NCI-H128 (cell line): ENCODE measurements around the gene FAM170A.

Source experiments
- DNase-seq: peaks from one replicate; lab custom pipeline; 2025; ENCODE audit not compliant: unreplicated experiment; lab: John Stamatoyannopoulos, UW

The FAM170A gene, protein sequence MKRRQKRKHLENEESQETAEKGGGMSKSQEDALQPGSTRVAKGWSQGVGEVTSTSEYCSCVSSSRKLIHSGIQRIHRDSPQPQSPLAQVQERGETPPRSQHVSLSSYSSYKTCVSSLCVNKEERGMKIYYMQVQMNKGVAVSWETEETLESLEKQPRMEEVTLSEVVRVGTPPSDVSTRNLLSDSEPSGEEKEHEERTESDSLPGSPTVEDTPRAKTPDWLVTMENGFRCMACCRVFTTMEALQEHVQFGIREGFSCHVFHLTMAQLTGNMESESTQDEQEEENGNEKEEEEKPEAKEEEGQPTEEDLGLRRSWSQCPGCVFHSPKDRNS

DNA sequence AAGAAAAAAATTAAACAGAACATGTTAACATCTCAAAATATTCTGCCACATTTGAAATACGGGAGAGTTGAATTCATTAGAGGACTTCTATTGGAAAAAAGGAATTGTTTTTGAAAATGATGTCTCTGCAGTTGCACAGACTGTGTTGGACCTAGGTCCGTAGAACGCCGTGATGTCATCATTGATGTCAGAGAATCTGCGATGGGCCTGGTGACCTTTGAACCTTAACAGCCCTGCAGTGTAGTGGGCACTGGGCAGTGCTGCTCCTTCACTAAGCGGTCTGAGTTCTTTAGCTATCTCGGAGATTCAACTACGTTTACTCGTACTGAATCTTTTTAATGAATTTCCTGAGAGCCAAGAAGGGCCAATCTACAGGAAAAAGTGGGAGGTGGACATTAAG, at the start of gene FAM170A:
Gene FAM170A (plus strand): TSS at position 220 of the 400 bp plus-strand sequence. CDS start 211 bp downstream, outside the sequence.
- no peak for DNase-seq

DNA sequence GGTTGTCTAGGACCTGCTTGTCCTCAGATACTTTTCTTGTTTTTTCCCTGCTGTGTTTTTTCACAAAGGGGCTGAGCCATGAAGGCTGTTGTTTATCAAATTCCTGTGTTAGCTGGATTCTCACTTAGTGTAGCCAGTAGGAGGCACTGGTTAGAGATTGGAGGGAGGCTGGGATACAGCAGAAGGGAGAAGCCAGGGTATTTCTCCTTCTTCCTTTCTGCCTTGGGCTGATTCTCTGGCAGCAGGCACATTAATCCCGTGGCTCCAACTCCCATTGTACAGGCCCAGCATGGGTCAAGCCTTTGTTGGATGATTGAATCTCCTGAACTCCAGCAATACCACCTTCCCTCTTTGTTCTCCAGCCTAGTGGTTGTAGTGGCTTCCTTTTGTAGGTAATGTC, 46.4 kb upstream of the FAM170A start:
- DNase-seq: no peak

DNA sequence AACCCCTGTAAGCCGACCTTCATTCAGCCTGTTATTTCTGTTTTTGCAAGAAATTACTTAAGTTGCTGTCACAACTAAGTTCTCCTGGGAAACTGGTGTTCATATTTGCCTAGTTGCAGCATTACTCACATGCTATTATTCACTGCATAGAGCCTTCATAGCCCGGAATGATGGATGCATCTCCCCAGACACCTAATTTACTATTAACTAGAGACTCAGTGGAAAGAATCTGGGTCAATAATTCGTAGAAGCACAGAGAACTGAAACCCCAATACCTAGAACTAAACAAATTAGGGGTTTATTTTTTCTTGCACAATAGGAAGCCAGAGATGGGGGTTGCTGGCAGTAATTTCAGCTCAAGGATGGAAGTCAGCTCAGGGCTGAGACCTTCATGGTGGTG, 45.7 kb upstream of the FAM170A start:
- no peak for DNase-seq

DNA sequence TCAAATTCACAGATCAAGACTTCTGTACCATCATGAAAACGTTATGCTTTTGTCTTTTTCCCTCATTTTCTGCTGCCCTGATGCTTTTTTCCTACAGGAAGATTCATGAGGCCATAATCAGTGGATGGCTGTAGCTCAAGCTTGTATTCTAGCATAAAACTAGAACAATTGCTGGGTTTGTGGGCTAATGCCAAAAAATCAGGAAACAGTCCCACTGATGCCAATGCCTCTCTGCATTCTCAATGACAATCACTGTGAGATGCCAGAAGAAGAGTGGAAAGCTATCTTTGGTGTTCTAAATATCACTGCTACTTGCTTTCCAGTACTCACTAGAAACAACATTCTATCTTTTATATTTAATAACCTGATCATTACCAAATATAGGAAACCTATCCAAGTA, 33.3 kb upstream of the FAM170A start:
- no peak for DNase-seq

DNA sequence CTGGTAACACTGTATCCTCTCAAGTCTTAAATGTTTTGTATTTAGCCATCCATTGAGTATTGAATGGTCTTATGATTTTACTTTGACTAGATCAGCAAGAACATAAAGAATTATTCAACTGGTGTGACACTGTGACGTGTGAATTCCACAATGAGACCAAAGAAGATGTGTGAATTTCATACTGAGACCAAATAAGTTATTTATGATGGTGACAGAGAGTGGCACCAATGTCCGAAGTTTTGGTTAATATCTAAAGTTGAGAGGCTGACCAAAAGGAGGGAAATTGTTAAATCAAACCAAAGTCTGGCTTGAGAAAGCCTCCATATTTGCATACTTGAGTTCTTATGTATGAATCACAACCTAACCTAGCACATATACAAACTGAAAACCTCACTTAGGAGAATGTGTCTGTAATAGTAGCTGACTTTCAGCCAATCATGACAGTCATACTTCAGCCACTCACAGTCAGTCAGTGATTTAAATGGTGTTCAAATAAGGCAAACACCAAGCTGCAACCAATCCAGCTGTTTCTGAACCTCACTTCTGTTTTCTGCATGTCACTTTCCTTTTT, 31.5 kb upstream of the FAM170A start:
- DNase-seq: no peak

DNA sequence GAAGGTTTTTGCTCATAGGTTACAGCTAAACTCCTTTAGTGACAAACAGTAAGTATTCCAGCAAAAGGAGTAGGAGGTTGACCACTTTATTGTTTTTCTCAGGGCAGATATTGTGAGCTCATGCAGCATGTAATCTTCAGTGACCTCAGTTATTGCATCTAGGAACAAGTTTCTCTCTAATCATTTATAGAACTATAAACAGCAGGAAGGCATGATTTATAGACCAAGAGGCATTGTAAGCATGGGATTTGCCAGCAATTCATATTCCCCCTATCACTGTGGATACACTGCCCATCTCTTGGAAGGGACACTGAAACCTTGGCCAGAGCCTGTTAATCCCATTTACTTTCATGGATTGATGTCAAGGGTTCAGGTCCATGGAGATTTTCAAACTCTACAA, 15.4 kb upstream of the FAM170A start:
- no peak for DNase-seq

DNA sequence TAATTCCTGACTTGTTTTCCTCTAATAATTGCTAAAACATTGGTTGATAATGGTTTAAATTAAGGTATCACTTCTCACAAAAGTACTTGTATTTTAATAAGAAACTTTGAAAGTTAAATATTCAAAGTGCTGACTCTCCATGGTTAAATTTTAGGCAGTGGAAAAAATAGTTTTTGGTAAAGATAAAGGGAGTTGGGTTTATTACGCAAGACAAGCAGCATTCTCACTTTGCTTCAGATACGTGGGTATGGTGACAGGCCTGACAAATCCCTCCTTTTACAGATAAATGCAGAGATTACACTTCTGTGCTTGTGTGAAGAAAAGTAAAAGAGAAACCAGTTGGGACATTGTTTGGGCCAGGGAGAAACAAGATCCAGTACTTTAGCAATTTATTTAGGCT, 14.5 kb upstream of the FAM170A start:
- DNase-seq: no peak

DNA sequence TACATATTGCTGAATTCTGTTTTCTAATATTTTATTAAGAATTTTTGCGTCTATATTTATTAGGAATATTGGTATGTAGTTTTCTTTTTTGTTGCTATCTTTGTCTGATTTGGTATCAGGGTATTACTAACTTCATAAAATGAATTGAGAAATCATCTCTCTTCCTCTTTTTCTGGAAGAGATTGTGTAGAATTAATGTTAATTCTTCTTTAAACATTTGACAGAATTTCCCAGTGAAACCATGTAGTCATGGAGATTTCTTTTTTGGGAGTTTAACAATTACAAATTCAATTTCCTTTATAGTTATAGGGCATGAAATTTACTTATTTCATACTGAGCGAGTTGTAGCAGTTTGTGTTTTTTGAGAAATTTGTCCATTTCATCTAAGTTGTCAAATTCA, 3.3 kb upstream of the FAM170A start:
- no peak for DNase-seq

DNA sequence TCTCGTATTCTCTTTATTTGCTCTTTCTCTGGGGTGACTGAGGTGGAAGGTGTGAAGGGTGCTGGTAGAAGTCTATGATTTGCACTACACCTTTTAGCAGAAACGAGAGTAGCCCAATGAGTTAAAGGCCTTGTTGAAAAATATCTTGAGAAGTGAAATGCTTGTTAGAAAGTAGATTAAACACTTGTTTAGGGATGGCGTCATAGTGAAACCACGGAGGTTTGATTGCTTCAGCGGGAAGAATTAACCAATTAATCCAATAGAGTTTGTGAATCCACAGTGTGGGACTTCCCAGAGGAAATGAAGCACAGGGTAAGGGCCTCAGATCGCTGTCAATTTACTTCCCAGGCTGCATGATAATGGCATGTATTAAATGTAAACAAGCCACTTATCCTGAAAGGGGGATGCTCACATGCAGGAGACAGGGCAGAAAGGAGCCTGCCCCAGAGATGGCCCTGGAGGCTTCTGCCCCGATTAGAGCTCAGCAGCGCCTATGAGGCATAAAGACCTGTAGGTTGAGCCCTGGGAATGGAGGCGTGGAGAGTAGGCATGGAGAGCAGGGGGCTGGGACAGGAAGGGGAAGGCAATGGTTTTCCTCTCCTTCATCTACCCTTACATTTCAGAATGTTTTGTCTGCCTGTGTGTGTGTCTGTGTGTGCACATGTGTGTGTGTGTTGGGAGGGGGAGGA, 1.5 kb downstream of the FAM170A start:
- no peak for DNase-seq

DNA sequence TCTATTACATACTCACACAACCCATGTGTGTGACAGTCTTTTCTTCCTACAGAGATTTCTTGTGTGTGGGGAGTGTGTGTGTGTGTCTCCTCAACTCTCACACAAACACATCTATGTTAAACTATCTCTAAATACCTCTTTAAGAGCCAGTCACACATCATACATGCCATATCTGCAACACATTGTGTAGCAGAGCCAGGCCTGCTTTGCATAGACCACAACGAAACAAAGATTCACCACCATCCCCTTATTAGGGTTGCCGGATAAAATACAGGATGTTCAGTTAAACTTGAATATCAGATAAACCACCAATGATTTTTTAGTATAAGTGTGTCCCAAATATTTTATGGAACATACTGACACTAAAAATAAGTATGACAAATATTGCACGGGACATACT, 2.3 kb downstream of the FAM170A start:
- DNase-seq: no peak

DNA sequence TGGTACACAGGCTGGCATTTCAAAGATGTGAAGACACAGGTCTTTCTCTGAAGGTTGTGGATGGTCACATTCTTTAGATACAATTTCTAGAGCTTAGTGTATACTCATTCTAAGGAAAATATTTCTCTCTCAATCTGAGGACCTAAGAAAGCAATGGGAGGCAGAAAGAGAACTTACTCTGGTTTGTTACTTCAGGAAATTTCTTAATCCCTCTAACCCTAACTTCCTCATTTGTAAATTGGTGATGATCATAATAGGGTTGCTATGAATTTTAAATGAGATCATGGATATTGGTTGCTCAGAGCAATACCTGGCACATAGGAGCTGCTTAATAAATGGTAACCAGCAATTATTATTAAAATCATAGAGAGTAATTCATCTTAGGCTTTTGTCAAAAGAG, 22.1 kb downstream of the FAM170A start:
- no peak for DNase-seq

DNA sequence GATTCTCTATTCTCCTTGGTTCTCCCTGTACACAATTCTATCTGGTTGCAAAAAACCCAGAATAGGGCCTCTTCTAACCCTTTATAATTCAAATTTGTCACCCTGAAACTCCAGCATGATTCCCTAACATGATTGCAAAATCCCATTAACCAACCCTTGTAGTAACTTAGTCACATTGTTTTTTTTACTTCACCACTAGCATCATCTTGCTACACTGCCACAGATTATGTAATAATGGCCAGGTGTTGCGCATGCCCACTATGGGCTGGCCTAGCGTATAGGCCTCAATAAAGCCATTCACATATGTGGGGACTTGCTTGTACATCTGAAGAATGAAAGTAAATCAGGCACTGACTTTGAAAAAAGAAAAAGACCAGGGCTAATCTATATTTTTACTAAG, 25.7 kb downstream of the FAM170A start:
- no peak for DNase-seq

DNA sequence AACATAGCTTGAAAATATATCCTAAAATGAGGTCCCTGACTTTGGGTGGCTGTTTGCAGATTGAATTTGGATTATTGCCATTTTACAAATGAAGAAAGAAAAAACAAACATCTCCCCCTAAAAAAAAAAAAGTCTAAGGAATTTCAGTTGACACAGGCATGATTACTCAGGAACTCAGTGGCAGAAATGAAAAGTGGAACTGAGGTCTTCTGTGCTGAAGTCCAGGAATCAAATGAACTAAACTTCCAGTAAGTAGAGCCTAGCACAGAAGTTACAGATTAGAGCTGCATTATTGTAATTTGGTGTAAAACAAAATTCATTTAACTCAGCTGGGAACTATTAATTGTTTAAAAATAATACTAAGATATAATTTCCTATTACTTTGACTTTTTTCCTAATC, 26.7 kb downstream of the FAM170A start:
- no peak for DNase-seq

DNA sequence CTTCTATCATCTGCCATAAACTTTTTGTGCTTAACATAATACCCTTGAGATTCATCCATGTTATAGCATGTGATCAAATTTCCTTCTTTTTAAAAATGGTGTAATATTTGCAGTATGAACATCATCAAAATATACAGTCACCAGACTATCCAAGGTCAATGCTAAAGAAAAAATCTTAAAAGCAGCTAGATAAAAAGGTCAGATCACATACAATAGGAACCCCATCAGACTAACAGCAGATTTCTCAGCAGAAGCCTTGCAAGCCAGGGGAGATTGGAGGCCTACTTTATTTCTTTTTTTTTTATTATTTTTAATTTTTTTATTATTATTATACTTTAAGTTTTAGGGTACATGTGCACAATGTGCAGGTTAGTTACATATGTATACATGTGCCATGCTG, 37.2 kb downstream of the FAM170A start:
- no peak for DNase-seq

DNA sequence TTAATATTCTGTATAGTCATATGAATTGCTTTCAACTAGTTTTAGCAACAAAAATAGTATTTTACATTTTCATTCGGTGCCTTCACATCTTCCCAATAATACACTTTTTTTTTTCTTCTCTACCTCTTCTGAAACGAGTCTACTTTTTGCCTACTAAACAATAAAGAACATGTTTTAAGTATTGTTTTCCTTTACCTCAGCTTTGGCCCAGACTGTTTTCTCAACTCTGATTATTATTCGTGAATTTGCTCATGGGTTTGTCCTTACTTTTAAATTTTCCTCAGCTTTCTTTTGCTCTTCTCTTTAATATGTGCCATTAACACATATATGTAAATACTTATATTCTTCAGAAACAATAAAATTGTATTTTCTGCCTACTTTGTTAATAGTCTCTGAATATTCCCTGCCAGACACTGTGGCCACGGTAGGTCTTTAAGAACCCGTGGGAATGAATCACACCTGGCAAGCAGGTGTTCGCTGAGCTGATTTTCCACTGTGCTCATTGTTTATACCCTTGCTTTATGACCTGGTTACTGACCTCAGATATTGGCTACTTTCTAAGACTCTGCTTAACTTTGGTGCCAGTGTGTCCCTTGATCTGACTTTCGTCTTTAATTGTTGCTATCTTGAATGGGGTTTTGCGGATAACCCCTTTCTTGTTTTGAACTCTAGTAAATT, 49.1 kb downstream of the FAM170A start:
- no peak for DNase-seq

DNA sequence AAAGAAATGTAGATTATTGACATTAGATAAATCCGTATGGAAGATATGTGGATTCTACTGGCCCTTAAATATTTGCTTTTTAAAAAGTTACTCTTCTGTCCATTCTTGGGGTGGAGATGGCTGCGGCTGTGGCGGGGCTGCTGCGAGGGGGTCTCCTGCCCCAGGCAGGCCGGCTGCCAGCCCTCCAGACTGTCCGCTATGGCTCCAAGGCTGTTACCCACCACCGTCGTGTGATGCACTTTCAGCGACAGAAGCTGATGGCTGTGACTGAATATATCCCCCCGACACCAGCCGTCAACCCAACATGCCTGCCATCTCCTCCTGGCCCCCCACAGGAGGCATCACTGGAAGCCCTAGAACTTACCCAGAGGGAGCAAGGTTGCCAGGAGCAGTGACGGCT, 50.7 kb downstream of the FAM170A start:
- no peak for DNase-seq

DNA sequence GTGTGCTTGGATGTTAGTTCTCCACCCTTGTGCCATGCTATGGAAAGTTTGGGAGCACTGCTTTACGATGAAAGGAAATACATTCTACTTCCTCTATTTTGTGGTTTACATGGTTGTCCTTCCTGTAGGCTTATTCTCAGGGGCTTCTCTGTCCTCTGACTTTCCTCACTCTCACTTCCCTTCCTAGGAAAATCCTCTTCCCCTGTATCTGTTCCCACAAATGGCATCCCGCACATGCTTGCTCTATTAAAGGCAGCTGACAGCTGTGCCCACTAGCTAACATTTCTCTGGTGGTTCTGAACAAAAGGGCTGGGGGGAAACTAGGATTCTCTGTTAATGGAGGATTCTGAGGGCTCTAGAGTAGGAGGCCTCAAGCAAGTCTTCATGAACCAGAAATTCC, 52.4 kb downstream of the FAM170A start:
- DNase-seq: no peak

DNA sequence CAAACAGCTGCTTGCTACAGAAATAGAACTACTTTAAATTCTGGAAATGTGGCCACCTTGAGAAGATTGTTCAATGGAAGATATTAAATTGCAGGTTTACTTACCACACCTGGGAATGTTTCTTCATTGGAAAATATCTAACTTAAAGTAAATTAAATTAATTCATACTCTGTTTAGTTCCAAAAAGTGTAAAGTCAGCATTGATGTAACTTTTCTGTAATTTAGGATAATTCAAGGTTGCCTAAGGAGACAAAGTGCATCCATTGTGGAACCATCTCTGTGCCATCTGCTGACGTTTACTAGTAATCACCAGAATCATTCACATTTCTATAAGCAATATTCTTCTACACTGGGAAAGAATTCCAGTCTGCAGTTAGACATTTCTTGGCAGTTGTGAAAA, 53.0 kb downstream of the FAM170A start:
- DNase-seq: no peak
